Stimulated activated CD4-positive, alpha-beta T cell treated with anti-CD3 and anti-CD28 coated beads, Interleukin-4, amount 100 ng/mL, for 4 hours (primary cell): ENCODE data around the gene MYOCD.

Experiments
- DNase-seq, 2 experiments: peaks; one replicate each; pipeline ENCODE4 v3.0.0-alpha.2; 2020

Gene MYOCD

GRCh38 chr17:12768255-12768654 is 102.6 kb downstream of the MYOCD start:
- no peak for DNase-seq

DNA sequence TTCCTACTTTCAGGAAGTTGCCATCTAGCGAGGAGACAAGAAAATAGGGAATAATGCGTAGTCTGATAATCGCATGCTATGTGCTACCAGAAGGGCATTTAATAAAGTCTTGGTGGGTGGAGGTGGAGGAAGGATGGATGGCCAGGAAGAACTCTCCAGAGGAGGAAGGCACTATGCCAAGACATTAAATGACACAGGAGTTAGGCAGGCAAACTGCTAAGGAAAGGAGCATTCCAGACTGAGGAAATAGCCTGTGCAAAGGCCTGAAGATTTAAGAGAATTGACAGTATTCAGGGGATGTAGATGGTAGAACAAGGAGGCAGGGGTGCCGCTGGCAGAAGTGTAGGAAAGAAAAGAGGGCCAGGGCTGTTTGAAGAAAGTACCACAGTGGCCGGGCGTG is 104.3 kb downstream of the MYOCD start:
- DNase-seq, result no peak

DNA sequence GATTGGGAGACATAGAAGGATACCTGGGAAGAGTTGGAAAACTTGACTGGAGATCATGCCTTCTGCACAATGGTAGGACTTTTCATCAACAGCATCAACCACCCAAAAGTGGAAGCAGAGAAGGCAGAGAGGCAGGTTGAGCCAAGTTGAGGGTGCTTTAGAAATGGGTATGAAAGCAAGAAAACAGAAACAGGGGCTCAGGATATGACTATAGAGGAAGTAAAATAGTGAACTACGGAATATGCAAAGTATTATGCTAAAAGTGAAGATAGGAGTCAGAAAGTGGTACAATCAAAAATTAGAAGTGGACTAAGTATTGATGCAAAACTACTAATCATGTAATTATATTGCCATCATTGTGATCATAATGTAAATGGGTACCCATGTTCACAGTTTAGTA is 107.5 kb downstream of the MYOCD start:
- no peak for DNase-seq

DNA sequence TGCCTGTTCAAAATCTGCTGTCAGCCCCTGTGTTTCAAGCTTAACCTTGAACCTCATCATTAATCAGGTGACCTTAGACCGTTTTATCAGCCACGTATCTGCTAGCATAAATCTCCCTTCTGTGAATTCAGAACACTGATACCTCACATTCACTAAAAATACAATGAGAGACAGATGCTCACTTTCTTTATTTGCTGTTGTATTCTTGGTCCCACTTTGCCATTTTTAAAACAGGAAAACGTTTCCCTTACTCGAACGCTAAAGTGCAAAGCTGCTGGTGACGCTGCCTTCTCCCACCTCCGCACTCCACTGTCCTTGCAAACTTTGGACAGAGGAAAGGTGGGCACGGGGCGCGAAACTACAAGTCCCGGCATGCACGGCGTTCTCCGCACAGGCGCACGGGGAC is 123.4 kb downstream of the MYOCD start:
- DNase-seq, result no peak

DNA sequence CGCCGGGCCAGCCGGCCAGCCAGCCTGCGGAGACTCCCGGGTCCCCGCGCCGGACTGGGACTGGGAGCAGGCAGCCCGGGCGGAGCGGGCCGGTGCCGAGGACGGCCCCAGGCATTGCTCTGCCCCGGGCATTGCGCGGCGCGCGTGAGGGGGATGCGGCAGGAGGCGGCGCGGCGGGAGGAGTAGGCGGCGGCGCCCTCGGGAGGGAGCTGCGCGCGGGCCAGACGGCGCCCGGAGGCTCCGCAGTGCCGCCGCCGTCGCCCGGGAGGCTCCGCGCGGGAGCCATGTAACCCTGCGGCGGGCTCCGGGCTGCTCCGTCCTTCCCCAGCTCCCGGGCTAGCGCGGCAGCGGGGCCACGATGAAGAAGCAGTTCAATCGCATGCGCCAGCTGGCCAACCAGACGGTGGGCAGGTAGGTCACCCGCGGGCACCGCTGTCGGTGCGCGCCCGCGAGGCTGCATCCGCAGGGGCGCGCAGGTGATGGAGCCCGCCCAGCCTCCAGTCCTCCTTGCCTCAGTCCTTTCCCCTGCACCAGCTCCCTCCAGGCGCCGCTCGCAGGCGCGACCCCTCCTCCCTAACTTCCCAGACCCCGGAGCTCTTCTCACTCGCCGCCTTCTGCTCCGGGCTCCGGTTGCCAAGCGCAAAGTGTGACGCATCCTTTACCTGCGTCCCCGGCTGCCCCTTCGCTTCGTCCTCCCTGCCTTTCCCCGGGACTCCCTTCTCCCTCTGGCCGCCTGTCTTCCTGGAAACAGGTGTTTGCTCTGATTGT is 124.0 kb downstream of the MYOCD start, which contains the start of gene ARHGAP44:
ARHGAP44 (plus strand) TSS at position 18 of the 768 bp plus-strand sequence; CDS start at position 359, 341 bp downstream.
- no peak for DNase-seq

DNA sequence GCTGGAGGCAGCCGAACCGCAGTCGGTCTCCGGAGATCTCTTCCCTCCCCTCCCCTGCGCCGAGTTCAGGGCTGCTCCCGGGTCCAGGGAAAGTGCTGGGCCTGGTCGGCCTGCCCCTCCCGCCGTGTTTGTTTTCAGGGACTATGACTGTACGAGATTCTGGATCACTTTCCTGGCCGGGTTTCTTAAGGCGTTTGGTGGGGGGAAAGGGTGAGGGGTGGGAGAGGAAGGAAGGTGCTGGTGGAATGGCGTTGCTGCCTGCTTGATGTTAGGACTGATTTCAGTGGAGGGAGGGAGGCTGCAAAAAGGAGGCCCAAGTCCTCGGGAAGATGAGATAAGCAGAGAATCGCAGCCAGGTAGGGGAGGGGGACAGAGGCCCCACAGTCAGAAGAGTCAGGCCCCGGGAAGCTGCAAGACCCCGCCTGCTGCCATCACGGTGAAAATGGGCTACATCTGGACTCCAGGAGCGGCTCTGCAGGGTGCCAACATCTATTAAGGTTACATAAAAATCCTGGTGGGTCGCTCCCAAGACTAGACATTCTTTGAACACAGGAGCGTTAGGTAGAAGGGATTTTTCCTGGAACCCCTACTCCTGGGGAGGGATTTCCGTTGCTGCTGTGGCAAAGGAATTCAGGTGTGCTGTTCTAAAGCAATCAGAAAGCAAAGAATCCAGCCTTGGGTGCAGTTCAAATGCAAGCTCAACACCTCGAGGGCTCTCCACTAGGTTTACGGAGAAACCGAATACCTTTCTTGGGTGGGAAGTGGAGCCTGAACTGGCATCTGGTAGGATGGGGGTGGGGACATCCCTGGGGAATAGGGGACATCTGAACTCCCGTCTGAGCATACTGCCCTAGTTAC is 124.8 kb downstream of the MYOCD start:
- DNase-seq, result no peak

- DNase-seq, result no peak
Measured at GRCh38 chr17:12794919-12795532, 129.3 kb downstream of the MYOCD start.

DNA sequence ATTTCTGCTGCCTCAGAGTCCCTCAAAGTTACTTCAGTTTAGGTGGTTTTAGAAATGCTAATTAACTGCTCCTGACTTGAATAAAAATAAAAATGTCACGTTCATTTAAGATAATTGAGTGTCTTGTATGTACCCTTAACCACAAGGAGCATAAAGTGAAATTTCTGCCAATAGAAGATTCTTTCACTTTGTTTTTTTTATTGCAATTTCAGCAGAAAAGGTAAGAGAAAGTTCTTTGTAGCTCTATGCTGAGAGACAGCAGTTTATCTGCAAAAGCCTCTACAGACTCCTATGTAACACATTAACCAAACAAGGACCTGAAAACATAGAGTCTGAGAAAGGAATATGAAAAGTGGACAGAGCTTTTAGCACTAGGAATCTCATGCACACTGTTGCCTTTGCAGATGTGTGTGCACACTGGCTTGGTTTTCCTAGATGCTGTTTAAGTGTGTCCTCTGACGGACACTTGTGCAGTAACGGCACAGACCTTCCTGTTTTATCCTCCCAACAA is 135.2 kb downstream of the MYOCD start:
- no peak for DNase-seq

GRCh38 chr17:12806630-12807029 is 140.9 kb downstream of the MYOCD start:
- DNase-seq, result no peak

DNA sequence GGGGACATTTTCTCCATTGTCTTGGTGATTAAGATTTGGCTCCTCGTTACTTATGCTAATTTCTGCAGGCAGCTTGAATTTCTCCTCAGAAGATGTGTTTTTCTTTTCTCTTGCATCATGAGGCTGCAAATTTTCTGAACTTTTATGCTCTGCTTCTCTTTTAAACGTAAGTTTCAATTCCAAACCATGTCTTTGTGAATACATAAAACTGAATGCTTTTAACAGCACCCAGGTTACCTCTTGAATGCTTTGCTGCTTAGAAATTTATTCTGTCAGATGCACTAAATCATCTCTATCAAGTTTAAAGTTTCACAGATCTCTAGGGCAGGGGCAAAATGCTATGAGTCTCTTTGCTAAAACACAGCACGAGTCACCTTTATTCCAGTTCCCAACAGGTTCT is 143.0 kb downstream of the MYOCD start:
- DNase-seq, result no peak

DNA sequence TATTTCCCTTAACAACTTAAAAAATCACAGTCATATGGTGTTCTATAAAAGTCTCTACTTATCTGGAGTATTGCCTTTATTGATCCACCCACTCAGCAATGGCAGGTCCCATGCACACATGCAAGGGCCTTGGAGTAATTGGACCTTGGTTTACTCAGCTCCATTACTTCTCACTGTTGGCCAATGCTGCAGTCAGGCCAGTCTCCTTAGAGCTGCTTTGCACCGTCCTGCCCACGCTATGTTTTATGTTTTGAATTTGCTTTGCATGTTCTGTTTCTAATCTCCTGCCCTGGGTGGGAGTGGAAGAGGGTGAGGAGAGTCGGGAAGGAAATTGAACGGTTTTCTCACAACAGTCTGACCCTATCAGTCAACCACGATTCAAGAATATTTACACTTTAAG is 147.2 kb downstream of the MYOCD start:
- no peak for DNase-seq

- no peak for DNase-seq
Measured at GRCh38 chr17:12813664-12814063, 148.0 kb downstream of the MYOCD start.

- no peak for DNase-seq
Measured at GRCh38 chr17:12814718-12815117, 149.0 kb downstream of the MYOCD start.

- DNase-seq, result no peak
Measured at GRCh38 chr17:12815642-12816141, 150.0 kb downstream of the MYOCD start.
